Measurements from ENCODE around the gene CD63.

- TF ChIP-seq CTCF (conservative IDR thresholded peaks at IDR 0.05; ENCODE audit: low read depth, low read length): no peak
- no peak for TF ChIP-seq EZH2 (IDR thresholded peaks at IDR 0.05; ENCODE audit: borderline replicate concordance, low read depth, low read length, poor library complexity, severe bottlenecking)
Measured at GRCh38 chr12:55707219-55707671, 21.6 kb downstream of the CD63 start.
